Stimulated activated CD8-positive, alpha-beta memory T cell treated with anti-CD3 and anti-CD28 coated beads, Interleukin-12 subunit alpha, Interleukin-12 subunit beta, amount 100 ng/mL, for 24 hours (primary cell): Measurements from ENCODE around the gene CLEC3B.
"Not testable (repeated sequence)": the region's sequence is repeated elsewhere in the genome, so short reads cannot be mapped to it uniquely, and the experiment has no call there.

Experiments
- DNase-seq: peaks from one replicate; pipeline ENCODE4 v3.0.0-alpha.2; 2020; ENCODE audit errors: extremely low read depth

CLEC3B gene

GRCh38 chr3:45026038-45026437, at the start of gene CLEC3B:
Gene CLEC3B (plus strand): TSS chr3:45026303. CDS start chr3:45026363, 60 bp downstream.
- no peak for DNase-seq

- no peak for DNase-seq
Measured at GRCh38 chr3:44981220-44981619, 44.9 kb upstream of the CLEC3B start.

- no peak for DNase-seq
Measured at GRCh38 chr3:44981751-44982150, 44.4 kb upstream of the CLEC3B start.

GRCh38 chr3:44982817-44983216, 43.3 kb upstream of the CLEC3B start:
- DNase-seq, result no peak

- no peak for DNase-seq
Measured at GRCh38 chr3:44983484-44983941, 42.6 kb upstream of the CLEC3B start.

- DNase-seq, result no peak
Measured at GRCh38 chr3:44984335-44984734, 41.8 kb upstream of the CLEC3B start.

- DNase-seq, result not testable (repeated sequence)
Measured at GRCh38 chr3:44986330-44986729, 39.8 kb upstream of the CLEC3B start.

GRCh38 chr3:44987332-44987731, 38.8 kb upstream of the CLEC3B start:
- DNase-seq, result no peak

GRCh38 chr3:44988073-44988472, 38.0 kb upstream of the CLEC3B start:
- DNase-seq, result no peak

GRCh38 chr3:44989141-44989540, 37.0 kb upstream of the CLEC3B start:
- no peak for DNase-seq

GRCh38 chr3:44989636-44990373, 36.3 kb upstream of the CLEC3B start:
- no peak for DNase-seq

GRCh38 chr3:44991326-44991725, 34.8 kb upstream of the CLEC3B start:
- no peak for DNase-seq

GRCh38 chr3:44992555-44993470, 33.3 kb upstream of the CLEC3B start:
- no peak for DNase-seq

- no peak for DNase-seq
Measured at GRCh38 chr3:44993471-44994205, 32.5 kb upstream of the CLEC3B start.

- DNase-seq, result no peak
Measured at GRCh38 chr3:44995142-44995770, 30.8 kb upstream of the CLEC3B start.

GRCh38 chr3:44996556-44996969, 29.5 kb upstream of the CLEC3B start:
- DNase-seq, result no peak

- no peak for DNase-seq
Measured at GRCh38 chr3:44999782-45000181, 26.3 kb upstream of the CLEC3B start.

GRCh38 chr3:45000823-45001222, 25.3 kb upstream of the CLEC3B start:
- DNase-seq, result no peak

GRCh38 chr3:45001738-45002137, 24.4 kb upstream of the CLEC3B start:
- no peak for DNase-seq

GRCh38 chr3:45002139-45002660, 23.9 kb upstream of the CLEC3B start:
- DNase-seq, result no peak

GRCh38 chr3:45002720-45003119, 23.4 kb upstream of the CLEC3B start:
- DNase-seq, result no peak
